K562 (cell line): ENCODE results near the gene TAS2R4. TPM values are rescaled to one million over a fixed set of nuclear protein-coding genes. Genes with fewer than 3 reads are reported as not detected.
A peak's percentile ranks its signal among the peaks of the same experiment; 100 is the strongest.

Experiments used
- CBFA2T2 ChIP-seq: fragments of 450-650 bp; conservative IDR thresholded peaks from 2 replicates; pipeline ENCODE4 v1.6.1; 2017; ENCODE audit warnings: mild to moderate bottlenecking
- CC2D1A ChIP-seq: fragments of 450-650 bp; IDR thresholded peaks from 2 replicates; pipeline ENCODE4 v1.6.1; 2017; ENCODE audit warnings: mild to moderate bottlenecking
- EHMT2 ChIP-seq: fragments of 450-650 bp; IDR thresholded peaks from 2 replicates; pipeline ENCODE4 v1.6.1; 2018; ENCODE audit warnings: antibody characterized with exemption
- ELF4 ChIP-seq: fragments of 450-650 bp; formaldehyde crosslinking; IDR thresholded peaks from 2 replicates; pipeline ENCODE4 v1.4.0; 2022; ENCODE audit warnings: missing genetic modification characterization
- HDAC1 ChIP-seq, 2 experiments: fragments of 450-650 bp; IDR thresholded peaks; 2 replicates each; pipeline ENCODE4 v1.6.1; 2016 to 2017; ENCODE audit warnings: inconsistent platforms in 1 of 2, mild to moderate bottlenecking in 1 of 2, moderate library complexity in 1 of 2
- HDGF ChIP-seq: fragments of 450-650 bp; IDR thresholded peaks from 2 replicates; pipeline ENCODE4 v1.6.1; 2016
- HNRNPL ChIP-seq: fragments of 200-400 bp; formaldehyde crosslinking; IDR thresholded peaks from 2 replicates; pipeline ENCODE4 v1.6.1; 2017; ENCODE audit warnings: low read depth, mild to moderate bottlenecking, low read length
- KLF10 ChIP-seq: fragments of 250-450 bp; sonication (Bioruptor Pico); IDR thresholded peaks from 2 replicates; pipeline ENCODE4 v1.6.1; 2021; ENCODE audit warnings: matching md5 sums
- NFATC3 ChIP-seq: fragments of 450-650 bp; IDR thresholded peaks from 2 replicates; pipeline ENCODE4 v1.6.1; 2017; ENCODE audit warnings: mild to moderate bottlenecking
- ZNF41 ChIP-seq: fragments of 250-450 bp; sonication (Bioruptor Pico); conservative IDR thresholded peaks from 2 replicates; pipeline ENCODE4 v1.4.0; 2020; ENCODE audit warnings: mild to moderate bottlenecking
- ZNF780A ChIP-seq: fragments of 250-450 bp; sonication (Bioruptor Pico); IDR thresholded peaks from 2 replicates; pipeline ENCODE4 v1.5.0; 2021; ENCODE audit warnings: mild to moderate bottlenecking
- polyA plus RNA-seq, 8 experiments: library from polyadenylated mRNA; depleted of rRNA in 4 of 8; stranded (reverse) in 5 of 8; unstranded in 3 of 8; fragments of >200 nt; fragmentation: Nextera tagmentation in 2 of 8; fragmentation: Illumina TruSeq in 1 of 8; extraction: Ambion mirVana in 2 of 8; extraction: Trizol in 1 of 8; gene quantifications; 2 replicates each; pipeline versions ENCODE4 v1.2.1 to v1.2.3, GENCODE V29; 2011 to 2014; ENCODE audit warnings: inconsistent platforms in 1 of 8, missing spikeins in 1 of 8
- total RNA-seq, 7 experiments: library from RNA; depleted of rRNA in 6 of 7; stranded (reverse); fragments of >200 nt in 6 of 7; fragmentation: Illumina TruSeq in 2 of 7; extraction: Trizol in 2 of 7; gene quantifications; 2 replicates each; pipeline versions ENCODE4 v1.2.1 to v1.2.3, GENCODE V29; 2011 to 2021; ENCODE audit warnings: low replicate concordance in 1 of 7
- TF ChIP-seq, protein P1 (sequence below): sonication (generic); formaldehyde crosslinking; IDR thresholded peaks from 2 replicates; pipeline ENCODE4 v1.8.1; 2023; ENCODE audit warnings: missing genetic modification reagents, mild to moderate bottlenecking, borderline replicate concordance
- TF ChIP-seq, protein P2 (sequence below), 2 experiments: IDR thresholded peaks; 2 replicates each; pipeline ENCODE4 v1.6.1; 2012; ENCODE audit warnings: improper control_type of control experiment in 2 of 2, low read depth in 2 of 2, low read length in 2 of 2, borderline replicate concordance in 1 of 2
- TF ChIP-seq, protein P3 (sequence below): fragments of 250-450 bp; sonication (Bioruptor Pico); IDR thresholded peaks from 2 replicates; pipeline ENCODE4 v1.5.1; 2021; ENCODE audit warnings: mild to moderate bottlenecking
- TF ChIP-seq, protein P4 (sequence below): IDR thresholded peaks from 2 replicates; pipeline ENCODE4 v1.6.1; 2014; ENCODE audit warnings: antibody characterized with exemption
- TF ChIP-seq, protein P5 (sequence below), 2 experiments: fragments of 450-650 bp in 1 of 2; sonication (generic) in 1 of 2; formaldehyde crosslinking in 1 of 2; IDR thresholded peaks in 1 of 2; conservative IDR thresholded peaks in 1 of 2; 2 replicates each; pipeline versions ENCODE4 v1.6.1 to v1.8.1; 2016 to 2023; ENCODE audit warnings: mild to moderate bottlenecking in 2 of 2, moderate library complexity in 2 of 2, inconsistent platforms in 1 of 2, missing genetic modification reagents in 1 of 2

TAS2R4 gene
- total and polyA plus RNA-seq, 9 of the 15 experiments (the other 6 are each of a cell fraction or from before 2014, with no cell fraction given): 0.04 to 2.1 (median 0.68) TPM

DNA sequence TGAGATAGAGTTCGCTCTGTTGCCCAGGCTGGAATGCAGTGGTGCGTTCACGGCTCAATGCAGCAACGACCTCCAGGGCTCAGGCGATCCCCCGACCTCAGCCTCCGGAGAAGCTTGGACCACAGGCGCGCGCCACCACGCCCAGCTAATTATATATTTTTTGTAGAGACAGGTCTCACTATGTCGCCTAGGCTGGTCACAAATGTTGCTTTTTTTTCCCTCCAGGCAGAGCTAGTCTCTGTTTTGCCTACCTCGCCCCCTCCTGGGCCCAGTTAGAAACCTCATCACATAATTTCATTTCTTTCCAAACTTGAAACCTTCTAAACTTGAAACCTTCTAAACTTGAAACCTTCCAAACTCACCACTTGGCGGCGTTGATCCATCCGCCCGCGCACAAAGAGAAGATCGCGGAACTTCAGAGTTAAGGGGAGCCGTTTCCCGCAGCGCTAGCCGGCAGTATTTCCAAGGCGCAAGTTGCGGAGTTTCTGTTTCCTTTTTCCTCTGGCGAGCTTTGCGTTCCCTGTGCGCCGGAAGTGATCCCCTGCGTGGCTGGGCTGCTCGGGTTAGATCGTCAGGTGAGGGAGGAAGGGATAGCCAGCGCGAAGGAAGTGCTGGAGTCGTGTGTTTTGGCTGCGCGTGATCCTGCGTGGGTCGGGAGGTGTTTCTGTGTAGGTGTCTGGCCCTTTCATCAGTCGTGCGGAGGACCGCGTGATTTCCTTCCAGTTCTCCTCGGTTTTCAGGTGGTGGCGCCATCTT is 38.5 kb upstream of the TAS2R4 start, which contains the start of gene SSBP1 (continued):
- TF ChIP-seq, protein P1, sequence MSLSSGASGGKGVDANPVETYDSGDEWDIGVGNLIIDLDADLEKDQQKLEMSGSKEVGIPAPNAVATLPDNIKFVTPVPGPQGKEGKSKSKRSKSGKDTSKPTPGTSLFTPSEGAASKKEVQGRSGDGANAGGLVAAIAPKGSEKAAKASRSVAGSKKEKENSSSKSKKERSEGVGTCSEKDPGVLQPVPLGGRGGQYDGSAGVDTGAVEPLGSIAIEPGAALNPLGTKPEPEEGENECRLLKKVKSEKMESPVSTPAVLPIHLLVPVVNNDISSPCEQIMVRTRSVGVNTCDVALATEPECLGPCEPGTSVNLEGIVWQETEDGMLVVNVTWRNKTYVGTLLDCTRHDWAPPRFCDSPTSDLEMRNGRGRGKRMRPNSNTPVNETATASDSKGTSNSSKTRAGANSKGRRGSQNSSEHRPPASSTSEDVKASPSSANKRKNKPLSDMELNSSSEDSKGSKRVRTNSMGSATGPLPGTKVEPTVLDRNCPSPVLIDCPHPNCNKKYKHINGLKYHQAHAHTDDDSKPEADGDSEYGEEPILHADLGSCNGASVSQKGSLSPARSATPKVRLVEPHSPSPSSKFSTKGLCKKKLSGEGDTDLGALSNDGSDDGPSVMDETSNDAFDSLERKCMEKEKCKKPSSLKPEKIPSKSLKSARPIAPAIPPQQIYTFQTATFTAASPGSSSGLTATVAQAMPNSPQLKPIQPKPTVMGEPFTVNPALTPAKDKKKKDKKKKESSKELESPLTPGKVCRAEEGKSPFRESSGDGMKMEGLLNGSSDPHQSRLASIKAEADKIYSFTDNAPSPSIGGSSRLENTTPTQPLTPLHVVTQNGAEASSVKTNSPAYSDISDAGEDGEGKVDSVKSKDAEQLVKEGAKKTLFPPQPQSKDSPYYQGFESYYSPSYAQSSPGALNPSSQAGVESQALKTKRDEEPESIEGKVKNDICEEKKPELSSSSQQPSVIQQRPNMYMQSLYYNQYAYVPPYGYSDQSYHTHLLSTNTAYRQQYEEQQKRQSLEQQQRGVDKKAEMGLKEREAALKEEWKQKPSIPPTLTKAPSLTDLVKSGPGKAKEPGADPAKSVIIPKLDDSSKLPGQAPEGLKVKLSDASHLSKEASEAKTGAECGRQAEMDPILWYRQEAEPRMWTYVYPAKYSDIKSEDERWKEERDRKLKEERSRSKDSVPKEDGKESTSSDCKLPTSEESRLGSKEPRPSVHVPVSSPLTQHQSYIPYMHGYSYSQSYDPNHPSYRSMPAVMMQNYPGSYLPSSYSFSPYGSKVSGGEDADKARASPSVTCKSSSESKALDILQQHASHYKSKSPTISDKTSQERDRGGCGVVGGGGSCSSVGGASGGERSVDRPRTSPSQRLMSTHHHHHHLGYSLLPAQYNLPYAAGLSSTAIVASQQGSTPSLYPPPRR (CRISPR knock-in tag): peak; percentile 95
- TF ChIP-seq, protein P2, sequence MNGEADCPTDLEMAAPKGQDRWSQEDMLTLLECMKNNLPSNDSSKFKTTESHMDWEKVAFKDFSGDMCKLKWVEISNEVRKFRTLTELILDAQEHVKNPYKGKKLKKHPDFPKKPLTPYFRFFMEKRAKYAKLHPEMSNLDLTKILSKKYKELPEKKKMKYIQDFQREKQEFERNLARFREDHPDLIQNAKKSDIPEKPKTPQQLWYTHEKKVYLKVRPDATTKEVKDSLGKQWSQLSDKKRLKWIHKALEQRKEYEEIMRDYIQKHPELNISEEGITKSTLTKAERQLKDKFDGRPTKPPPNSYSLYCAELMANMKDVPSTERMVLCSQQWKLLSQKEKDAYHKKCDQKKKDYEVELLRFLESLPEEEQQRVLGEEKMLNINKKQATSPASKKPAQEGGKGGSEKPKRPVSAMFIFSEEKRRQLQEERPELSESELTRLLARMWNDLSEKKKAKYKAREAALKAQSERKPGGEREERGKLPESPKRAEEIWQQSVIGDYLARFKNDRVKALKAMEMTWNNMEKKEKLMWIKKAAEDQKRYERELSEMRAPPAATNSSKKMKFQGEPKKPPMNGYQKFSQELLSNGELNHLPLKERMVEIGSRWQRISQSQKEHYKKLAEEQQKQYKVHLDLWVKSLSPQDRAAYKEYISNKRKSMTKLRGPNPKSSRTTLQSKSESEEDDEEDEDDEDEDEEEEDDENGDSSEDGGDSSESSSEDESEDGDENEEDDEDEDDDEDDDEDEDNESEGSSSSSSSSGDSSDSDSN (IDR thresholded peaks at IDR 0.05; ENCODE audit: borderline replicate concordance in 1 of 2, low read depth in 2 of 2, low read length in 2 of 2): peak; percentile 94 to 97
- TF ChIP-seq, protein P3, sequence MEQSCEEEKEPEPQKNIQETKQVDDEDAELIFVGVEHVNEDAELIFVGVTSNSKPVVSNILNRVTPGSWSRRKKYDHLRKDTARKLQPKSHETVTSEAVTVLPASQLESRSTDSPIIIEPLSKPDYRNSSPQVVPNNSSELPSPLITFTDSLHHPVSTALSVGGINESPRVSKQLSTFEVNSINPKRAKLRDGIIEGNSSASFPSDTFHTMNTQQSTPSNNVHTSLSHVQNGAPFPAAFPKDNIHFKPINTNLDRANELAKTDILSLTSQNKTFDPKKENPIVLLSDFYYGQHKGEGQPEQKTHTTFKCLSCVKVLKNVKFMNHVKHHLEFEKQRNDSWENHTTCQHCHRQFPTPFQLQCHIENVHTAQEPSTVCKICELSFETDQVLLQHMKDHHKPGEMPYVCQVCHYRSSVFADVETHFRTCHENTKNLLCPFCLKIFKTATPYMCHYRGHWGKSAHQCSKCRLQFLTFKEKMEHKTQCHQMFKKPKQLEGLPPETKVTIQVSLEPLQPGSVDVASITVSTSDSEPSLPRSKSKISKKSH: no peak
- TF ChIP-seq ZNF41 (CRISPR knock-in tag): peak; percentile 80
- peak; percentile 93 for TF ChIP-seq CC2D1A
- TF ChIP-seq ZNF780A (CRISPR knock-in tag): no peak
- TF ChIP-seq, protein P4, sequence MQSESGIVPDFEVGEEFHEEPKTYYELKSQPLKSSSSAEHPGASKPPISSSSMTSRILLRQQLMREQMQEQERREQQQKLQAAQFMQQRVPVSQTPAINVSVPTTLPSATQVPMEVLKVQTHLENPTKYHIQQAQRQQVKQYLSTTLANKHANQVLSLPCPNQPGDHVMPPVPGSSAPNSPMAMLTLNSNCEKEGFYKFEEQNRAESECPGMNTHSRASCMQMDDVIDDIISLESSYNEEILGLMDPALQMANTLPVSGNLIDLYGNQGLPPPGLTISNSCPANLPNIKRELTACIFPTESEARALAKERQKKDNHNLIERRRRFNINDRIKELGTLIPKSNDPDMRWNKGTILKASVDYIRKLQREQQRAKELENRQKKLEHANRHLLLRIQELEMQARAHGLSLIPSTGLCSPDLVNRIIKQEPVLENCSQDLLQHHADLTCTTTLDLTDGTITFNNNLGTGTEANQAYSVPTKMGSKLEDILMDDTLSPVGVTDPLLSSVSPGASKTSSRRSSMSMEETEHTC: peak; percentile 68; the same call in 1 of the 2 replicates
- no peak for TF ChIP-seq CBFA2T2
- TF ChIP-seq HDGF: no peak
- TF ChIP-seq HDAC1 (IDR thresholded peaks at IDR 0.05): peak; percentile 71 to 100; a peak in 3 of 4 replicates
- peak; percentile 90 for TF ChIP-seq EHMT2
- TF ChIP-seq, protein P5, sequence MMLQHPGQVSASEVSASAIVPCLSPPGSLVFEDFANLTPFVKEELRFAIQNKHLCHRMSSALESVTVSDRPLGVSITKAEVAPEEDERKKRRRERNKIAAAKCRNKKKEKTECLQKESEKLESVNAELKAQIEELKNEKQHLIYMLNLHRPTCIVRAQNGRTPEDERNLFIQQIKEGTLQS (IDR thresholded peaks at IDR 0.05): peak; percentile 56; the same call in 1 of the 2 replicates
- TF ChIP-seq, protein P5 (CRISPR knock-in tag; conservative IDR thresholded peaks at IDR 0.05): peak; percentile 97
- TF ChIP-seq ELF4 (CRISPR knock-in tag): peak; percentile 97; the same call in 1 of the 2 replicates
- TF ChIP-seq HNRNPL: no peak
- TF ChIP-seq KLF10: no peak; the same call in 1 of the 2 replicates
- TF ChIP-seq NFATC3: peak; percentile 94
